K562 (cell line): Measurements from ENCODE around the gene RABGAP1L. TPM values are rescaled to one million over a fixed set of nuclear protein-coding genes. Genes with fewer than 3 reads are reported as not detected.

Experiments
- ASH1L ChIP-seq: fragments of 450-650 bp; IDR thresholded peaks from 2 replicates; pipeline ENCODE4 v1.6.1; 2018; ENCODE audit warnings: borderline replicate concordance, mild to moderate bottlenecking, low read depth; ENCODE audit not compliant: partially characterized antibody
- ETV6 ChIP-seq, 3 experiments: fragments of 150-350 bp in 1 of 3; sonication (generic) in 1 of 3; formaldehyde crosslinking in 1 of 3; IDR thresholded peaks; 2 replicates each; pipeline versions ENCODE4 v1.6.1 to v1.8.0; 2014 to 2022; ENCODE audit warnings: borderline replicate concordance in 2 of 3, low read depth in 2 of 3, antibody characterized with exemption in 1 of 3, low read length in 1 of 3, mild to moderate bottlenecking in 1 of 3, missing genetic modification reagents in 1 of 3
- NFYB ChIP-seq: IDR thresholded peaks from 2 replicates; pipeline ENCODE4 v1.6.1; 2011; ENCODE audit warnings: mild to moderate bottlenecking, moderate library complexity; ENCODE audit not compliant: insufficient read length; ENCODE audit errors: extremely low read depth
- NR2F6 ChIP-seq: fragments of 450-650 bp; formaldehyde crosslinking; IDR thresholded peaks from 2 replicates; pipeline ENCODE4 v1.4.0; 2020; ENCODE audit warnings: mild to moderate bottlenecking
- PCBP1 ChIP-seq: fragments of 200-400 bp; formaldehyde crosslinking; IDR thresholded peaks from 2 replicates; pipeline ENCODE4 v1.6.1; 2018; ENCODE audit warnings: mild to moderate bottlenecking, low read depth, low read length; ENCODE audit not compliant: poor library complexity, severe bottlenecking
- SIN3B ChIP-seq: fragments of 450-650 bp; IDR thresholded peaks from 2 replicates; pipeline ENCODE4 v1.6.1; 2017; ENCODE audit warnings: low read depth, mild to moderate bottlenecking, moderate library complexity
- TRIM28 ChIP-seq: fragments of 450-650 bp; IDR thresholded peaks from 2 replicates; pipeline ENCODE4 v1.6.1; 2017
- polyA plus RNA-seq, 8 experiments: library from polyadenylated mRNA; depleted of rRNA in 4 of 8; stranded (reverse) in 5 of 8; unstranded in 3 of 8; fragments of >200 nt; fragmentation: Nextera tagmentation in 2 of 8; fragmentation: Illumina TruSeq in 1 of 8; extraction: Ambion mirVana in 2 of 8; extraction: Trizol in 1 of 8; gene quantifications; 2 replicates each; pipeline versions ENCODE4 v1.2.1 to v1.2.3, GENCODE V29; 2011 to 2014; ENCODE audit warnings: inconsistent platforms in 1 of 8, missing spikeins in 1 of 8
- total RNA-seq, 7 experiments: library from RNA; depleted of rRNA in 6 of 7; stranded (reverse); fragments of >200 nt in 6 of 7; fragmentation: Illumina TruSeq in 2 of 7; extraction: Trizol in 2 of 7; gene quantifications; 2 replicates each; pipeline versions ENCODE4 v1.2.1 to v1.2.3, GENCODE V29; 2011 to 2021; ENCODE audit warnings: low replicate concordance in 1 of 7
- TF ChIP-seq, protein P1 (sequence below): fragments of 250-450 bp; sonication (Bioruptor Pico); IDR thresholded peaks from 2 replicates; pipeline ENCODE4 v1.4.0; 2020; ENCODE audit warnings: borderline replicate concordance
- TF ChIP-seq, protein P2 (sequence below): fragments of 250-450 bp; sonication (Bioruptor Pico); IDR thresholded peaks from 2 replicates; pipeline ENCODE4 v1.4.0; 2020; ENCODE audit warnings: mild to moderate bottlenecking, moderate library complexity
- TF ChIP-seq, protein P3 (sequence below): fragments of 450-650 bp; conservative IDR thresholded peaks from 2 replicates; pipeline ENCODE4 v1.6.1; 2016; ENCODE audit warnings: missing genetic modification characterization, low read depth, mild to moderate bottlenecking, missing compliant biosample characterization, moderate library complexity
- TF ChIP-seq, protein P4 (sequence below): fragments of 250-450 bp; sonication (Bioruptor Pico); IDR thresholded peaks from 2 replicates; pipeline ENCODE4 v1.4.0; 2020; ENCODE audit warnings: mild to moderate bottlenecking, moderate library complexity, borderline replicate concordance
- TF ChIP-seq, protein P5 (sequence below): fragments of 450-650 bp; IDR thresholded peaks from 2 replicates; pipeline ENCODE4 v1.6.1; 2016; ENCODE audit warnings: antibody characterized with exemption
- TF ChIP-seq, protein P6 (sequence below), 2 experiments: fragments of 450-650 bp; conservative IDR thresholded peaks; 2 replicates each; pipeline ENCODE4 v1.6.1; 2017; ENCODE audit warnings: mild to moderate bottlenecking in 2 of 2, moderate library complexity in 2 of 2

The RABGAP1L gene
- total and polyA plus RNA-seq, 9 of the 15 experiments (the other 6 are each of a cell fraction or from before 2014, with no cell fraction given), result 16.5 to 44.9 (median 26.7) TPM

DNA sequence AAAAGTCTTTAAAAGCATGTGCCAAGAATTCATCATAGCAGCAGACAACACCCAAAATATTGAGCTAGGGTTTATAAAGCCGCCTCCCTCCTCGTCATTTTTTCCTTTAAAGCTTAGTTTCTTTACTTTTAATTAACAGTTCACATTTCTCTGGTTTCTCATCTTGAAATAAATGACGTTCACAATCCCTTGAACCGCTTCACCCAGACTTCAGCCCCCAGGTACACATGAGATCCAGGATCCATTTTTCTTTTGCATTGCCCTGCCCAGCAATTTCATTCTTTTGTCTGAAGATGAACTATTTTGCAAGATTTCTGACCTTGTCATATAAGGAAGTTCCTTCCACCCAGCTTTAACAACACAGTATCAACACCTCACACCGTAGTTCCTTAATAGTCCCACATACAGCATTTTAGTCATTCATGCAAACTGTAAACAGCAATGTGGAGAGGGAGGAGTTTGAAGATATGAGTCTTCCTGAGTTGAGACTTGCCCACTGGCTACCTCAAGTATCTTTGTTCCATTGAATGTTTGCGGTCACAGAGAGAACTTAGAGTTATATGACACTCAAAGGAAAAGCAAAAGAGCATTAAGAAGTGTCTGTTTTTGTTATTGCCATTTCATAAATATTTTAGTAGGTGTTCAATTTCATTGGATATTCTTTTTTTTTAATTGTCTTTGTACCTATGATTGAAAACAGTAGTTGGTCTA lies 805.1 kb downstream of the RABGAP1L start (continued):
- TF ChIP-seq, protein P1, sequence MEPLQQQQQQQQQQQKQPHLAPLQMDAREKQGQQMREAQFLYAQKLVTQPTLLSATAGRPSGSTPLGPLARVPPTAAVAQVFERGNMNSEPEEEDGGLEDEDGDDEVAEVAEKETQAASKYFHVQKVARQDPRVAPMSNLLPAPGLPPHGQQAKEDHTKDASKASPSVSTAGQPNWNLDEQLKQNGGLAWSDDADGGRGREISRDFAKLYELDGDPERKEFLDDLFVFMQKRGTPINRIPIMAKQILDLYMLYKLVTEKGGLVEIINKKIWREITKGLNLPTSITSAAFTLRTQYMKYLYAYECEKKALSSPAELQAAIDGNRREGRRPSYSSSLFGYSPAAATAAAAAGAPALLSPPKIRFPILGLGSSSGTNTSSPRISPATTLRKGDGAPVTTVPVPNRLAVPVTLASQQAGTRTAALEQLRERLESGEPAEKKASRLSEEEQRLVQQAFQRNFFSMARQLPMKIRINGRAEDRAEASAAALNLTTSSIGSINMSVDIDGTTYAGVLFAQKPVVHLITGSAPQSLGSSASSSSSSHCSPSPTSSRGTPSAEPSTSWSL (CRISPR knock-in tag), result no peak
- TF ChIP-seq, protein P2, sequence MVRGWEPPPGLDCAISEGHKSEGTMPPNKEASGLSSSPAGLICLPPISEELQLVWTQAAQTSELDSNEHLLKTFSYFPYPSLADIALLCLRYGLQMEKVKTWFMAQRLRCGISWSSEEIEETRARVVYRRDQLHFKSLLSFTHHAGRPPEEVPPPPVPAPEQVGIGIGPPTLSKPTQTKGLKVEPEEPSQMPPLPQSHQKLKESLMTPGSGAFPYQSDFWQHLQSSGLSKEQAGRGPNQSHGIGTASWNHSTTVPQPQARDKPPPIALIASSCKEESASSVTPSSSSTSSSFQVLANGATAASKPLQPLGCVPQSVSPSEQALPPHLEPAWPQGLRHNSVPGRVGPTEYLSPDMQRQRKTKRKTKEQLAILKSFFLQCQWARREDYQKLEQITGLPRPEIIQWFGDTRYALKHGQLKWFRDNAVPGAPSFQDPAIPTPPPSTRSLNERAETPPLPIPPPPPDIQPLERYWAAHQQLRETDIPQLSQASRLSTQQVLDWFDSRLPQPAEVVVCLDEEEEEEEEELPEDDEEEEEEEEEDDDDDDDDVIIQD (CRISPR knock-in tag), result no peak
- TF ChIP-seq ETV6 (IDR thresholded peaks at IDR 0.05; ENCODE audit: borderline replicate concordance in 1 of 2, low read depth in 2 of 2, low read length in 1 of 2) (no peak), ETV6 (CRISPR knock-in tag; IDR thresholded peaks at IDR 0.05; ENCODE audit: borderline replicate concordance) (no peak), ASH1L (no peak), SIN3B (no peak), NFYB (no peak), TRIM28 (0 out of 2 replicates have a peak, but pooled peaks have one; percentile 25), PCBP1 (no peak), NR2F6 (CRISPR knock-in tag) (no peak)
- TF ChIP-seq, protein P3, sequence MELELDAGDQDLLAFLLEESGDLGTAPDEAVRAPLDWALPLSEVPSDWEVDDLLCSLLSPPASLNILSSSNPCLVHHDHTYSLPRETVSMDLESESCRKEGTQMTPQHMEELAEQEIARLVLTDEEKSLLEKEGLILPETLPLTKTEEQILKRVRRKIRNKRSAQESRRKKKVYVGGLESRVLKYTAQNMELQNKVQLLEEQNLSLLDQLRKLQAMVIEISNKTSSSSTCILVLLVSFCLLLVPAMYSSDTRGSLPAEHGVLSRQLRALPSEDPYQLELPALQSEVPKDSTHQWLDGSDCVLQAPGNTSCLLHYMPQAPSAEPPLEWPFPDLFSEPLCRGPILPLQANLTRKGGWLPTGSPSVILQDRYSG, result peak; percentile 79; the same call in 1 of the 2 replicates
- TF ChIP-seq, protein P4, sequence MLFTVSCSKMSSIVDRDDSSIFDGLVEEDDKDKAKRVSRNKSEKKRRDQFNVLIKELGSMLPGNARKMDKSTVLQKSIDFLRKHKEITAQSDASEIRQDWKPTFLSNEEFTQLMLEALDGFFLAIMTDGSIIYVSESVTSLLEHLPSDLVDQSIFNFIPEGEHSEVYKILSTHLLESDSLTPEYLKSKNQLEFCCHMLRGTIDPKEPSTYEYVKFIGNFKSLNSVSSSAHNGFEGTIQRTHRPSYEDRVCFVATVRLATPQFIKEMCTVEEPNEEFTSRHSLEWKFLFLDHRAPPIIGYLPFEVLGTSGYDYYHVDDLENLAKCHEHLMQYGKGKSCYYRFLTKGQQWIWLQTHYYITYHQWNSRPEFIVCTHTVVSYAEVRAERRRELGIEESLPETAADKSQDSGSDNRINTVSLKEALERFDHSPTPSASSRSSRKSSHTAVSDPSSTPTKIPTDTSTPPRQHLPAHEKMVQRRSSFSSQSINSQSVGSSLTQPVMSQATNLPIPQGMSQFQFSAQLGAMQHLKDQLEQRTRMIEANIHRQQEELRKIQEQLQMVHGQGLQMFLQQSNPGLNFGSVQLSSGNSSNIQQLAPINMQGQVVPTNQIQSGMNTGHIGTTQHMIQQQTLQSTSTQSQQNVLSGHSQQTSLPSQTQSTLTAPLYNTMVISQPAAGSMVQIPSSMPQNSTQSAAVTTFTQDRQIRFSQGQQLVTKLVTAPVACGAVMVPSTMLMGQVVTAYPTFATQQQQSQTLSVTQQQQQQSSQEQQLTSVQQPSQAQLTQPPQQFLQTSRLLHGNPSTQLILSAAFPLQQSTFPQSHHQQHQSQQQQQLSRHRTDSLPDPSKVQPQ, result no peak
- TF ChIP-seq, protein P5, sequence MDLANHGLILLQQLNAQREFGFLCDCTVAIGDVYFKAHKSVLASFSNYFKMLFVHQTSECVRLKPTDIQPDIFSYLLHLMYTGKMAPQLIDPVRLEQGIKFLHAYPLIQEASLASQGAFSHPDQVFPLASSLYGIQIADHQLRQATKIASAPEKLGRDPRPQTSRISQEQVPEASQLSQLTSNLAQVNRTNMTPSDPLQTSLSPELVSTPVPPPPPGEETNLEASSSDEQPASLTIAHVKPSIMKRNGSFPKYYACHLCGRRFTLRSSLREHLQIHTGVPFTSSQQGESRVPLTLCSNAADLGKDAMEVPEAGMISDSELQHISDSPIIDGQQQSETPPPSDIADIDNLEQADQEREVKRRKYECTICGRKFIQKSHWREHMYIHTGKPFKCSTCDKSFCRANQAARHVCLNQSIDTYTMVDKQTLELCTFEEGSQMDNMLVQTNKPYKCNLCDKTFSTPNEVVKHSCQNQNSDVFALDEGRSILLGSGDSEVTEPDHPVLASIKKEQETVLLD, result no peak; the same call in 1 of the 2 replicates
- TF ChIP-seq, protein P6, sequence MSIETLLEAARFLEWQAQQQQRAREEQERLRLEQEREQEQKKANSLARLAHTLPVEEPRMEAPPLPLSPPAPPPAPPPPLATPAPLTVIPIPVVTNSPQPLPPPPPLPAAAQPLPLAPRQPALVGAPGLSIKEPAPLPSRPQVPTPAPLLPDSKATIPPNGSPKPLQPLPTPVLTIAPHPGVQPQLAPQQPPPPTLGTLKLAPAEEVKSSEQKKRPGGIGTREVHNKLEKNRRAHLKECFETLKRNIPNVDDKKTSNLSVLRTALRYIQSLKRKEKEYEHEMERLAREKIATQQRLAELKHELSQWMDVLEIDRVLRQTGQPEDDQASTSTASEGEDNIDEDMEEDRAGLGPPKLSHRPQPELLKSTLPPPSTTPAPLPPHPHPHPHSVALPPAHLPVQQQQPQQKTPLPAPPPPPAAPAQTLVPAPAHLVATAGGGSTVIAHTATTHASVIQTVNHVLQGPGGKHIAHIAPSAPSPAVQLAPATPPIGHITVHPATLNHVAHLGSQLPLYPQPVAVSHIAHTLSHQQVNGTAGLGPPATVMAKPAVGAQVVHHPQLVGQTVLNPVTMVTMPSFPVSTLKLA (conservative IDR thresholded peaks at IDR 0.05), result peak; percentile 26 to 62; a peak in 3 of 4 replicates
